Measurements from ENCODE around the gene TRIM5. TPM values are rescaled to one million over a fixed set of nuclear protein-coding genes. Genes with fewer than 3 reads are reported as not detected.

Gene TRIM5
- total and polyA plus RNA-seq, 10 of the 15 experiments (the other 5 are each of a cell fraction or from before 2014, with no cell fraction given) = 20.0 to 59.7 (median 31.8) TPM

DNA sequence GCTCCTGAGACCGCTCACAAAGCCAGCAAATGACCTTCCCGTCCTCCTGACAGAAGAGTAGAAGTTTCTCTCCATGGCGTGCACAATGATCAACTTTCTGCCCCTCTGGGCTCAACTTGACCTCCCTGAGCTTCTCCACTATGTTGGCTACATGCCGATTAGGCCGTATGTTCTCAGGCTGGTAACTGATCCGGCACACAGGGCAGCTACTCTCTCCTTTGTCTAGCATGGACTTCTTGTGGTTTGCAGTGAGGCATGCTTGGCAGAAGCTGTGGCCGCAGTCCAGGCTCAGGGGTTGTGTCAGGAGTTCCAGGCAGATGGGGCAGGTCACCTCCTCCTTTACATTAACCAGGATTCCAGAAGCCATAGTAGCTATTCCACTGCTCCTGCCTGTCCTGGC lies 5.1 kb downstream of the TRIM5 start (continued):
- TF ChIP-seq FOS (IDR thresholded peaks at IDR 0.05; ENCODE audit: borderline replicate concordance, extremely low read depth, insufficient read length) = no peak
- TF ChIP-seq, protein P1, sequence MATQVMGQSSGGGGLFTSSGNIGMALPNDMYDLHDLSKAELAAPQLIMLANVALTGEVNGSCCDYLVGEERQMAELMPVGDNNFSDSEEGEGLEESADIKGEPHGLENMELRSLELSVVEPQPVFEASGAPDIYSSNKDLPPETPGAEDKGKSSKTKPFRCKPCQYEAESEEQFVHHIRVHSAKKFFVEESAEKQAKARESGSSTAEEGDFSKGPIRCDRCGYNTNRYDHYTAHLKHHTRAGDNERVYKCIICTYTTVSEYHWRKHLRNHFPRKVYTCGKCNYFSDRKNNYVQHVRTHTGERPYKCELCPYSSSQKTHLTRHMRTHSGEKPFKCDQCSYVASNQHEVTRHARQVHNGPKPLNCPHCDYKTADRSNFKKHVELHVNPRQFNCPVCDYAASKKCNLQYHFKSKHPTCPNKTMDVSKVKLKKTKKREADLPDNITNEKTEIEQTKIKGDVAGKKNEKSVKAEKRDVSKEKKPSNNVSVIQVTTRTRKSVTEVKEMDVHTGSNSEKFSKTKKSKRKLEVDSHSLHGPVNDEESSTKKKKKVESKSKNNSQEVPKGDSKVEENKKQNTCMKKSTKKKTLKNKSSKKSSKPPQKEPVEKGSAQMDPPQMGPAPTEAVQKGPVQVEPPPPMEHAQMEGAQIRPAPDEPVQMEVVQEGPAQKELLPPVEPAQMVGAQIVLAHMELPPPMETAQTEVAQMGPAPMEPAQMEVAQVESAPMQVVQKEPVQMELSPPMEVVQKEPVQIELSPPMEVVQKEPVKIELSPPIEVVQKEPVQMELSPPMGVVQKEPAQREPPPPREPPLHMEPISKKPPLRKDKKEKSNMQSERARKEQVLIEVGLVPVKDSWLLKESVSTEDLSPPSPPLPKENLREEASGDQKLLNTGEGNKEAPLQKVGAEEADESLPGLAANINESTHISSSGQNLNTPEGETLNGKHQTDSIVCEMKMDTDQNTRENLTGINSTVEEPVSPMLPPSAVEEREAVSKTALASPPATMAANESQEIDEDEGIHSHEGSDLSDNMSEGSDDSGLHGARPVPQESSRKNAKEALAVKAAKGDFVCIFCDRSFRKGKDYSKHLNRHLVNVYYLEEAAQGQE (IDR thresholded peaks at IDR 0.05; ENCODE audit: low read depth, low read length) = no peak
- TF ChIP-seq TAF1 (IDR thresholded peaks at IDR 0.05; ENCODE audit: borderline replicate concordance, low read depth, low read length) = no peak
- TF ChIP-seq NR2C1 (IDR thresholded peaks at IDR 0.05) = no peak

DNA sequence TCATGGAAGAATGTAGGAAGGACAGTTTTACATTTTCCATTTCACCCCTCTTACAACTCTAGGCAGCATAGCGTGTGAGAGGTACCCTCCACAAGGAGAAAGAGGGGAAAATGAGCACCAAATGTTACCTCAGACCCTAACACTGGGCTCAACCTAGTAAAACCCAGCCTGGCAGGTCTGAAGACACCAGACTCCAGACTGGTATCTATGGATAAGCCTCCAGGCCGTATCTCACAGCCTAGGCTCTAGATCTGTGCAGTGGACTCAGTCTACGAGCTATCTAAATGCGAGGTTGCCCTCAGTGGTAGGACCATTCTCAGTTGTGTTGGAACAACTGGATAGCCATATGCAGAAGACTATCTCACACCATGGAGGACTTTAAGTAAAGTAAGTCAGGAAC lies 10.5 kb downstream of the TRIM5 start:
- Histone ChIP-seq H3K36me3 (ENCODE audit: control insufficient read depth in 2 of 2, insufficient read depth in 2 of 2, low read length in 1 of 2) (peaks cover 0 to 29% of the 10 kb centered on the region in 2 experiments), H3K4me2 (ENCODE audit: control insufficient read depth, insufficient read depth) (no peak overlapping the region), H3K4me1 (ENCODE audit: control insufficient read depth, insufficient read depth, low read length) (no peaks in the 10 kb centered on the region), H3K4me3 (no peak overlapping the region), H4K20me1 (ENCODE audit: control insufficient read depth, insufficient read depth) (no peaks in the 10 kb centered on the region), H3K9me3 (replicated peaks; ENCODE audit: control insufficient read depth, insufficient read depth, low read length) (peaks cover 14% of the 10 kb centered on the region; the same call in 1 of the 3 replicates), H3K27me3 (replicated peaks in 1 of 2; ENCODE audit: control insufficient read depth in 2 of 2, insufficient read depth in 2 of 2, low read length in 1 of 2) (no peaks in the 10 kb centered on the region), H3K27ac (ENCODE audit: control insufficient read depth, insufficient read depth) (no peak overlapping the region), H3K79me2 (ENCODE audit: control insufficient read depth, insufficient read depth, low read length) (peaks cover 3% of the 10 kb centered on the region), H3K9ac (ENCODE audit: control insufficient read depth, insufficient read depth, low read length) (no peak overlapping the region), H2AFZ (ENCODE audit: control insufficient read depth, low read depth, low read length) (no peak overlapping the region)
- ATAC-seq (peak; percentile 23; the same call in 1 of the 3 replicates), DNase-seq (ENCODE audit: low read depth, low spot score) (no peak), FAIRE-seq (no peak)
- TF ChIP-seq MXI1 (IDR thresholded peaks at IDR 0.05; ENCODE audit: low read depth, low read length) (no peak), ASH2L (IDR thresholded peaks at IDR 0.05; ENCODE audit: borderline replicate concordance, low read depth) (no peak), ZNF384 (IDR thresholded peaks at IDR 0.05; ENCODE audit: borderline replicate concordance, low read depth, low read length) (no peak), IRF4 (IDR thresholded peaks at IDR 0.05; ENCODE audit: low read depth, low read length) (no peak), NRF1 (conservative IDR thresholded peaks at IDR 0.05; ENCODE audit: low read depth, low read length) (no peak)
- TF ChIP-seq, protein P2, sequence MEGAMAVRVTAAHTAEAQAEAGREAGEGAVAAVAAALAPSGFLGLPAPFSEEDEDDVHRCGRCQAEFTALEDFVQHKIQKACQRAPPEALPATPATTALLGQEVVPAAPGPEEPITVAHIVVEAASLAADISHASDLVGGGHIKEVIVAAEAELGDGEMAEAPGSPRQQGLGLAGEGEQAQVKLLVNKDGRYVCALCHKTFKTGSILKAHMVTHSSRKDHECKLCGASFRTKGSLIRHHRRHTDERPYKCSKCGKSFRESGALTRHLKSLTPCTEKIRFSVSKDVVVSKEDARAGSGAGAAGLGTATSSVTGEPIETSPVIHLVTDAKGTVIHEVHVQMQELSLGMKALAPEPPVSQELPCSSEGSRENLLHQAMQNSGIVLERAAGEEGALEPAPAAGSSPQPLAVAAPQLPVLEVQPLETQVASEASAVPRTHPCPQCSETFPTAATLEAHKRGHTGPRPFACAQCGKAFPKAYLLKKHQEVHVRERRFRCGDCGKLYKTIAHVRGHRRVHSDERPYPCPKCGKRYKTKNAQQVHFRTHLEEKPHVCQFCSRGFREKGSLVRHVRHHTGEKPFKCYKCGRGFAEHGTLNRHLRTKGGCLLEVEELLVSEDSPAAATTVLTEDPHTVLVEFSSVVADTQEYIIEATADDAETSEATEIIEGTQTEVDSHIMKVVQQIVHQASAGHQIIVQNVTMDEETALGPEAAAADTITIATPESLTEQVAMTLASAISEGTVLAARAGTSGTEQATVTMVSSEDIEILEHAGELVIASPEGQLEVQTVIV (IDR thresholded peaks at IDR 0.05; ENCODE audit: borderline replicate concordance, partially characterized antibody) = no peak
- intact Hi-C loops (cut with micrococcal nuclease; ENCODE audit: unreplicated experiment) = no loop called here
- ChIA-PET POLR2A (no interaction called here), RAD21 (ENCODE audit: unreplicated experiment) (interaction anchor here (1.4 kb wide), 1 partner anchor 10 kb away, joined by 5 read pairs; the partner anchor contains the start of gene TRIM5), CTCF (interaction anchor here (0.8 kb wide), 1 partner anchor 10 kb away, joined by 4 read pairs; the partner anchor contains the start of gene TRIM5), SMC1A (ENCODE audit: uncharacterized antibody, unreplicated experiment) (interaction anchor here (0.7 to 0.9 kb wide), 2 partner anchors 51 to 52 kb away, joined by 3 read pairs; no protein-coding TSS in a partner anchor)
- no TSS peak for BruUV-seq (replicated peaks)
- WGBS (ENCODE audit: insufficient coverage, insufficient replicate concordance, low lambda C conversion rate, missing lambda C conversion rate) = 96% methylated on average over 4 of the region's 4 CpGs
- in situ Hi-C loops (cut with MboI) = no loop called here
